G401.6 (cell line): ENCODE data around the gene ILDR1.
"Not testable (repeated sequence)": the region's sequence is repeated elsewhere in the genome, so short reads cannot be mapped to it uniquely, and the experiment has no call there.

ENCODE experiments used
- FAIRE-seq: peaks from 2 replicates; lab custom pipeline; 2012; peaks lifted over from hg19 to GRCh38; lab: Jason Lieb, UNC

ILDR1 gene

GRCh38 chr3:121942116-121942786 is 79.8 kb downstream of the ILDR1 start:
- no peak for FAIRE-seq

- no peak for FAIRE-seq
Measured at GRCh38 chr3:121941592-121941991, 80.5 kb downstream of the ILDR1 start.

DNA sequence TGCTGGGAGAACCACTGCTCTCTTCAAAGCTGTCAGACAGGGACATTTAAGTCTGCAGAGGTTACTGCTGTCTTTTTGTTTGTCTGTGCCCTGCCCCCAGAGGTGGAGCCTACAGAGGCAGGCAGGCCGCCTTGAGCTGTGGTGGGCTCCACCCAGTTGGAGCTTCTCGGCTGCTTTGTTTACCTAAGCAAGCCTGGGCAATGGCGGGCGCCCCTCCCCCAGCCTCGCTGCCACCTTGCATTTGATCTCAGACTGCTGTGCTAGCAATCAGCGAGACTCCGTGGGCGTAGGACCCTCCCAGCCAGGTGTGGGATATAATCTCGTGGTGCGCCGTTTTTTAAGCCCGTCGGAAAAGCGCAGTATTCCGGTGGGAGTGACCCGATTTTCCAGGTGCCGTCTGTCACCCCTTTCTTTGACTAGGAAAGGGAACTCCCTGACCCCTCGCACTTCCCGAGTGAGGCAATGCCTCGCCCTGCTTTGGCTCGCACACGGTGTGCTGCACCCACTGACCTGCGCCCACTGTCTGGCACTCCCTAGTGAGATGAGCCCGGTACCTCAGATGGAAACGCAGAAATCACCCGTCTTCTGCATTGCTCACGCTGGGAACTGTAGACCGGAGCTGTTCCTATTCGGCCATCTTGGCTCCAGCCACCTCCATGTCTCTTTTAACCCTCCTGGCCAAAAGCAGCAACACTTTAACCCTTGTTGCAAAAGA is 83.7 kb downstream of the ILDR1 start:
- FAIRE-seq = not testable (repeated sequence)
